Measurements from ENCODE around the gene HNRNPUL2.
"Not testable (repeated sequence)": the region's sequence is repeated elsewhere in the genome, so short reads cannot be mapped to it uniquely, and the experiment has no call there.

HNRNPUL2 gene

DNA sequence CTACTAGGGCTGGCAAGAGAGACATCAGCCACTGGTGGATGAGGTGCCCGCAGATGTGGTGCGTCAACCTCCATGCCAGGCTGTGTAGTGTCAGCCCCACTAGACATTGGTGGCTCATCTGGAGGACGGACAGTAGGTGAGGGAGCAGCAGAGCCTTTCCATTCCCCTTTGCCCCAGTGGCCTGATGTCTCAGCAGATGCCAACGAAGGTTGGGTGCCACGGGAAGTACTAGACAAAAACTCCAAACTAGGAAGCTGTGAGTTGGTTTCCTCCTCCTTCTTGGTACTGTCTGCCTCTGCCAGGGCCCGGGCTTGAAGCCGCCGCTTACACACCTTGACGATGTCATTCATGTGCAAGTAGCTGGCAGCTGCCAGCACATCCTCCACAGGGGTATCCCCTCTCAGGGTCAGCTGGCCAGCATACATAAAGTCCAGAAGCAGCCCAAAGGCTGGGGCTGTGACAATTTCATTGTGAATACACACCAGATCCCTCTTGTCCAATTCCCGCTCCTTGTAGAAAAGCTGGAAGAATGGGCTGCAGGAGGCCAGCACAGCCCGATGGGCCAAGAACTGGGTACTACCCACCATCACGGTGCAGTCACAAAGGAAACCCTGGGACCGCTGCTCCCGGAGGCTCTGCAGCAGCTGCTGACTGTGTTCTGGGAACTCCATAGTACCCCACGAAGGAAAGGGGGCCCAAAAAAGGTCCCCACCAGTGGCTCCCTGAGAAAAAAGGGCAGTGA, 25.9 kb upstream of the HNRNPUL2 start:
- Histone ChIP-seq H3K36me3 (ENCODE audit: insufficient read depth, low read length) (peaks cover 15% of the 10 kb centered on the region; the same call in 1 of the 2 replicates), H3K4me2 (ENCODE audit: low read length) (peak overlapping the region; percentile 82), H3F3A (ENCODE audit: insufficient read depth, low read length) (no peaks in the 10 kb centered on the region), H3K27ac (ENCODE audit: low read depth, low read length, poor library complexity, severe bottlenecking) (peak overlapping the region; percentile 18), H2AFZ (ENCODE audit: low read length) (no peak overlapping the region), H3K27me3 (ENCODE audit: insufficient read depth, low read length) (no peaks in the 10 kb centered on the region), H3K79me2 (ENCODE audit: insufficient read depth, low read length) (no peaks in the 10 kb centered on the region), H3K4me1 (ENCODE audit: insufficient read depth, low read length, severe bottlenecking) (peaks cover 23% of the 10 kb centered on the region), H3K4me3 (ENCODE audit: low read depth, low read length, poor library complexity, severe bottlenecking) (peak overlapping the region; percentile 74), H3K9me2 (ENCODE audit: low read depth, low read length) (no peaks in the 10 kb centered on the region), H4K20me1 (ENCODE audit: insufficient read depth, low read length) (no peaks in the 10 kb centered on the region), H3K9me3 (ENCODE audit: low read length) (no peaks in the 10 kb centered on the region), H3K9ac (ENCODE audit: low read length) (peak overlapping the region; percentile 81)
- TF ChIP-seq, protein P1, sequence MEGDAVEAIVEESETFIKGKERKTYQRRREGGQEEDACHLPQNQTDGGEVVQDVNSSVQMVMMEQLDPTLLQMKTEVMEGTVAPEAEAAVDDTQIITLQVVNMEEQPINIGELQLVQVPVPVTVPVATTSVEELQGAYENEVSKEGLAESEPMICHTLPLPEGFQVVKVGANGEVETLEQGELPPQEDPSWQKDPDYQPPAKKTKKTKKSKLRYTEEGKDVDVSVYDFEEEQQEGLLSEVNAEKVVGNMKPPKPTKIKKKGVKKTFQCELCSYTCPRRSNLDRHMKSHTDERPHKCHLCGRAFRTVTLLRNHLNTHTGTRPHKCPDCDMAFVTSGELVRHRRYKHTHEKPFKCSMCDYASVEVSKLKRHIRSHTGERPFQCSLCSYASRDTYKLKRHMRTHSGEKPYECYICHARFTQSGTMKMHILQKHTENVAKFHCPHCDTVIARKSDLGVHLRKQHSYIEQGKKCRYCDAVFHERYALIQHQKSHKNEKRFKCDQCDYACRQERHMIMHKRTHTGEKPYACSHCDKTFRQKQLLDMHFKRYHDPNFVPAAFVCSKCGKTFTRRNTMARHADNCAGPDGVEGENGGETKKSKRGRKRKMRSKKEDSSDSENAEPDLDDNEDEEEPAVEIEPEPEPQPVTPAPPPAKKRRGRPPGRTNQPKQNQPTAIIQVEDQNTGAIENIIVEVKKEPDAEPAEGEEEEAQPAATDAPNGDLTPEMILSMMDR (IDR thresholded peaks at IDR 0.05; ENCODE audit: low read length), result no peak
- TF ChIP-seq EZH2 (IDR thresholded peaks at IDR 0.05; ENCODE audit: borderline replicate concordance, low read length), result no peak

DNA sequence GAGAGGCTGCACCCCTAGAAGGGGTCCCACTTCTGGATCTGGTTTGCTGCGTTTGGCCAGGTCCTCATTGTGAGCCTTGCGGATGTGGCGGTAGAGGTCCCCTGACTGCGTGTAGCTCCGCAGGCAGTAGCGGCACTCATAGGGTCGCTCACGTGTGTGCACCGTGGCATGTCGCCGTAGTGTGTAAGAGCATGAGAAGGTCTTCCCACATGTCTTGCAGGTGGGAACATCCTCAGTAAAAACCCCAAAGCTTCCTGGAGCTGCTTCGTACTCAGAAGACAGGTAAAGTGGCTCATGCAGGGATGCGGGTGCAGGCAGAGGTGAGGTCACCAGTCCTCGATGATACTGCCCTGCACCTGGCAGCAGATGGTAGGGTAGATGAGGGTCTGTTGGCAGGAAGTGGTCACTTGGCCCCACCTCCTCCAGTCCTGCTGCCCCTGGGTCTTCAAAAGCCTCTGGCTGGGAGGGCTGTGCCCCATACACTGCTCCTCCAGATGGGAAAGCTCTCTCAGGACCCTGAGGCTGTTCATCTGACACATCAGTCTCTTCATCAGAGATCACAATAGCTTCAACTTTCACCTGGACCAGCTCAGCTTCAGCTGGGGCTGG, 25.0 kb upstream of the HNRNPUL2 start:
- TF ChIP-seq, protein P1 (IDR thresholded peaks at IDR 0.05; ENCODE audit: low read length), result no peak
- no peak for TF ChIP-seq EZH2 (IDR thresholded peaks at IDR 0.05; ENCODE audit: borderline replicate concordance, low read length)
- H3K9ac ChIP-seq (ENCODE audit: low read length), result no peak overlapping the region; the same call in 1 of the 2 replicates

DNA sequence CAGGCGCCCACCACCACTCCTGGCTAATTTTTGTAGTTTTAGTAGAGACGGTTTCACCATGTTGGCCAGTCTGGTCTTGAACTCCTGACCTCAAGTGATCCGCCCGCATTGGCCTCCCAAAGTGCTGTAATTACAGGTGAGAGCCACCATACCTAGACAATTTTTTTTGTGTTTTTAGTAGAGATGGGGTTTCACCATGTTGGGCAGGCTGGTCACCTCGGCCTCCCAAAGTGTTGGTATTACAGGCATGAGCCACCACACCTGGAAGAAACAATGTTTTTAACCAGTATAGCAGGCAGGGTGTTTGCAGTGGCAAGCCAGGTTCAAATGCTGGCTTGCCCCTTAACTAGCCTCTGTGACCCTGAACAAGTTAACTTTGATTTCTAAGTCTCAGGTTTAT, 22.7 kb upstream of the HNRNPUL2 start:
- H3K9me3 ChIP-seq (ENCODE audit: low read length); H3K4me3 ChIP-seq (ENCODE audit: low read depth, low read length, poor library complexity, severe bottlenecking); H3F3A ChIP-seq (ENCODE audit: insufficient read depth, low read length); H3K9ac ChIP-seq (ENCODE audit: low read length); H3K9me2 ChIP-seq (ENCODE audit: low read depth, low read length); H3K27ac ChIP-seq (ENCODE audit: low read depth, low read length, poor library complexity, severe bottlenecking); H4K20me1 ChIP-seq (ENCODE audit: insufficient read depth, low read length); H3K27me3 ChIP-seq (ENCODE audit: insufficient read depth, low read length); H2AFZ ChIP-seq (ENCODE audit: low read length); H3K79me2 ChIP-seq (ENCODE audit: insufficient read depth, low read length); H3K4me2 ChIP-seq (ENCODE audit: low read length): not testable (repeated sequence)
- H3K4me1 ChIP-seq (ENCODE audit: insufficient read depth, low read length, severe bottlenecking), result peaks cover 31% of the 10 kb centered on the region
- H3K36me3 ChIP-seq (ENCODE audit: insufficient read depth, low read length), result peaks cover 15% of the 10 kb centered on the region; the same call in 1 of the 2 replicates

More for the DNA sequence above, 25.0 kb upstream of the HNRNPUL2 start:
- H3K9me2 ChIP-seq (ENCODE audit: low read depth, low read length), result no peaks in the 10 kb centered on the region
- no peaks in the 10 kb centered on the region for H3K27me3 ChIP-seq (ENCODE audit: insufficient read depth, low read length)
- H3K27ac ChIP-seq (ENCODE audit: low read depth, low read length, poor library complexity, severe bottlenecking), result no peak overlapping the region
- no peak overlapping the region for H2AFZ ChIP-seq (ENCODE audit: low read length)
- H3K4me2 ChIP-seq (ENCODE audit: low read length), result no peak overlapping the region; the same call in 1 of the 2 replicates
- H3K4me3 ChIP-seq (ENCODE audit: low read depth, low read length, poor library complexity, severe bottlenecking), result no peak overlapping the region
- H4K20me1 ChIP-seq (ENCODE audit: insufficient read depth, low read length), result no peaks in the 10 kb centered on the region
- no peaks in the 10 kb centered on the region for H3K79me2 ChIP-seq (ENCODE audit: insufficient read depth, low read length)
- no peaks in the 10 kb centered on the region for H3K9me3 ChIP-seq (ENCODE audit: low read length)
- H3K4me1 ChIP-seq (ENCODE audit: insufficient read depth, low read length, severe bottlenecking), result peaks cover 32% of the 10 kb centered on the region
- no peaks in the 10 kb centered on the region for H3F3A ChIP-seq (ENCODE audit: insufficient read depth, low read length)
- peaks cover 15% of the 10 kb centered on the region; the same call in 1 of the 2 replicates for H3K36me3 ChIP-seq (ENCODE audit: insufficient read depth, low read length)

Data from OCI-LY1 (cell line).